HCT116 (cell line): Measurements from ENCODE around the gene GRAP. TPM values are rescaled to one million over a fixed set of nuclear protein-coding genes. Genes with fewer than 3 reads are reported as not detected.

Source experiments
- ATAC-seq: fragments of 200-7000 bp; cut with Tn5 transposase; 2 replicates; pipeline ENCODE4 v1.9.1; 2020; ENCODE audit warnings: mild to moderate bottlenecking, moderate library complexity
- BruUV-seq: library from RNA; stranded (reverse); fragments of 400-500 nt; replicated peaks from 2 replicates; lab custom pipeline; 2021; lab: Mats Ljungman, UMichigan
- CTCF ChIA-PET: fragments of 300-600 bp; sonication (Branson Sonifier 250); formaldehyde crosslinking; loops from one replicate; lab custom pipeline; 2021; ENCODE audit warnings: antibody characterized with exemption; lab: Charles Lee
- POLR2A ChIA-PET: fragments of 300-600, 350-600 bp; sonication (Branson Sonifier 250); formaldehyde crosslinking; loops from one replicate; lab custom pipeline; 2021; ENCODE audit warnings: antibody characterized with exemption; lab: Charles Lee
- RAD21 ChIA-PET, 2 experiments: fragments of 300-600 bp; sonication (Branson Sonifier 250); formaldehyde crosslinking; loops; one replicate each; lab custom pipeline; 2023; ENCODE audit warnings: low total read pairs in 2 of 2; ENCODE audit not compliant: uncharacterized antibody in 2 of 2, unreplicated experiment in 2 of 2, low non-redundant PET in 1 of 2; lab: Charles Lee
- DNase-seq: peaks from one replicate; pipeline ENCODE4 v3.0.0-alpha.2; 2010; ENCODE audit warnings: low read depth, low spot score
- H2AFZ ChIP-seq: fragments of 200-600 bp; shearing (Covaris generic), sonication (generic); 2 replicates; pipeline ENCODE4 v1.6.1; 2017; ENCODE audit warnings: low read depth, mixed run types, mixed read lengths, antibody characterized with exemption, low read length; ENCODE audit not compliant: poor library complexity, severe bottlenecking
- H3K27ac ChIP-seq: 2 replicates; pipeline ENCODE4 v1.5.1; 2012; ENCODE audit warnings: low read depth, low read length
- H3K27me3 ChIP-seq: fragments of 200-600 bp; sonication (generic); 2 replicates; pipeline ENCODE4 v1.6.1; 2016; ENCODE audit warnings: mixed run types, low read length, mixed read lengths; ENCODE audit not compliant: insufficient read depth
- H3K36me3 ChIP-seq, 2 experiments: fragments of 200-500 bp in 1 of 2; fragments of 200-600 bp in 1 of 2; sonication (Bioruptor generic) in 1 of 2; sonication (generic) in 1 of 2; 2 replicates each; pipeline versions ENCODE4 v1.5.1 to v1.6.1; 2014 to 2016; ENCODE audit warnings: low read length in 2 of 2, inconsistent platforms in 1 of 2, mixed read lengths in 1 of 2, mixed run types in 1 of 2; ENCODE audit not compliant: insufficient read depth in 2 of 2, control insufficient read depth in 1 of 2
- H3K4me1 ChIP-seq, 2 experiments: fragments of 200-600 bp in 1 of 2; sonication (generic) in 1 of 2; 2 replicates each; pipeline versions ENCODE4 v1.5.1 to v1.6.1; 2012 to 2017; ENCODE audit warnings: low read length in 2 of 2, inconsistent platforms in 1 of 2, mild to moderate bottlenecking in 1 of 2, mixed read lengths in 1 of 2, mixed run types in 1 of 2, moderate library complexity in 1 of 2; ENCODE audit not compliant: insufficient read depth in 2 of 2, control insufficient read depth in 1 of 2
- H3K4me2 ChIP-seq: fragments of 200-600 bp; sonication (generic); 2 replicates; pipeline ENCODE4 v1.6.1; 2017; ENCODE audit warnings: mixed run types, low read length, mixed read lengths
- H3K4me3 ChIP-seq, 2 experiments: fragments of 200-600 bp in 1 of 2; sonication (generic) in 1 of 2; replicated peaks in 1 of 2; 2 replicates each; pipeline ENCODE4 v1.5.1; 2011 to 2016; ENCODE audit warnings: low read length in 2 of 2, control low read depth in 1 of 2, low read depth in 1 of 2, mild to moderate bottlenecking in 1 of 2, mixed read lengths in 1 of 2, mixed run types in 1 of 2
- H3K79me2 ChIP-seq: fragments of 200-600 bp; sonication (generic); 2 replicates; pipeline ENCODE4 v1.6.1; 2017; ENCODE audit warnings: mild to moderate bottlenecking, mixed run types, low read length, moderate library complexity, mixed read lengths; ENCODE audit not compliant: insufficient read depth
- H3K9ac ChIP-seq: fragments of 200-600 bp; sonication (generic); 2 replicates; pipeline ENCODE4 v1.6.1; 2016; ENCODE audit warnings: low read length, mixed read lengths
- H3K9me2 ChIP-seq: fragments of 200-600 bp; sonication (generic), shearing (Covaris generic); 2 replicates; pipeline ENCODE4 v1.6.1; 2017; ENCODE audit warnings: mixed run types, mild to moderate bottlenecking, moderate library complexity; ENCODE audit not compliant: insufficient read depth
- H3K9me3 ChIP-seq, 2 experiments: fragments of 200-500 bp in 1 of 2; fragments of 200-600 bp in 1 of 2; sonication (Bioruptor generic) in 1 of 2; sonication (generic) in 1 of 2; 2 replicates each; pipeline ENCODE4 v1.6.1; 2014 to 2017; ENCODE audit warnings: low read length in 2 of 2, mixed read lengths in 2 of 2, inconsistent platforms in 1 of 2, low read depth in 1 of 2, mild to moderate bottlenecking in 1 of 2, mixed run types in 1 of 2, moderate library complexity in 1 of 2; ENCODE audit not compliant: control insufficient read depth in 1 of 2, insufficient read depth in 1 of 2
- H4K20me1 ChIP-seq: fragments of 200-600 bp; sonication (generic), shearing (Covaris generic); 2 replicates; pipeline ENCODE4 v1.6.1; 2017; ENCODE audit warnings: mixed run types, mild to moderate bottlenecking, moderate library complexity; ENCODE audit not compliant: insufficient read depth
- EGR1 ChIP-seq: IDR thresholded peaks from 2 replicates; pipeline ENCODE4 v1.6.1; 2012; ENCODE audit warnings: low read depth
- ELF1 ChIP-seq: IDR thresholded peaks from 2 replicates; pipeline ENCODE4 v1.6.1; 2012; ENCODE audit warnings: low read depth, borderline replicate concordance
- EZH2 ChIP-seq: fragments of 200-600 bp; sonication (generic); IDR thresholded peaks from 2 replicates; pipeline ENCODE4 v1.6.1; 2017; ENCODE audit warnings: antibody characterized with exemption, mixed run types
- EZH2phosphoT487 ChIP-seq: fragments of 200-600 bp; IDR thresholded peaks from 2 replicates; pipeline ENCODE4 v1.6.1; 2018; ENCODE audit warnings: antibody characterized with exemption, borderline replicate concordance
- POLR2A ChIP-seq: IDR thresholded peaks from 2 replicates; pipeline ENCODE4 v1.7.0; 2011; ENCODE audit warnings: borderline replicate concordance; ENCODE audit not compliant: insufficient read depth, insufficient read length; ENCODE audit errors: extremely low read depth
- REST ChIP-seq: IDR thresholded peaks from 2 replicates; pipeline ENCODE4 v1.6.1; 2012; ENCODE audit warnings: low read depth
- SIN3A ChIP-seq: IDR thresholded peaks from 2 replicates; pipeline ENCODE4 v1.6.1; 2012; ENCODE audit warnings: low read depth
- intact Hi-C: fragments of 100-400 bp; cut with micrococcal nuclease; formaldehyde crosslinking; loops from 2 replicates; pipeline ENCODE4 v1.10.0; 2022
- total RNA-seq: library from RNA; stranded (reverse); gene quantifications from one replicate; pipeline ENCODE4 v1.2.1, GENCODE V29; 2021; ENCODE audit not compliant: unreplicated experiment

Gene GRAP
- total RNA-seq, 1 experiment from 2014 or later = 0.27 TPM

- Histone ChIP-seq H2AFZ (no peak overlapping the region), H3K9me2 (no peaks in the 10 kb centered on the region), H3K9me3 (no peaks in the 10 kb centered on the region), H3K79me2 (peaks cover 27% of the 10 kb centered on the region), H4K20me1 (no peaks in the 10 kb centered on the region), H3K27ac (no peak overlapping the region), H3K4me3 (no peak overlapping the region), H3K36me3 (peaks cover 21 to 30% of the 10 kb centered on the region in 2 experiments; a peak in 3 of 4 replicates), H3K4me1 (peaks cover 5 to 13% of the 10 kb centered on the region in 2 experiments), H3K9ac (no peak overlapping the region), H3K4me2 (no peak overlapping the region), H3K27me3 (no peaks in the 10 kb centered on the region)
- BruUV-seq = no TSS peak
- ATAC-seq (no peak), DNase-seq (no peak)
- ChIA-PET CTCF (no interaction called here), POLR2A (no interaction called here), RAD21 (no interaction called here)
- intact Hi-C loops = no loop called here
- no peak for TF ChIP-seq EGR1
- TF ChIP-seq POLR2A = no peak
- TF ChIP-seq EZH2phosphoT487 = no peak
- no peak for TF ChIP-seq ELF1
- no peak for TF ChIP-seq REST
- TF ChIP-seq SIN3A = no peak
- no peak for TF ChIP-seq EZH2
These were observed 69.7 kb downstream of the GRAP start for GRCh38 chr17:18977021-18977420.
